RWPE1 (cell line): ENCODE results near the gene RHOT2.

Experiments
- CTCF ChIA-PET: fragments of 350-600 bp; sonication (Branson Sonifier 250); formaldehyde crosslinking; extraction: SDS; loops from one replicate; lab custom pipeline; 2021; lab: Yijun Ruan, JAX
- POLR2A ChIA-PET: fragments of 400-600 bp; formaldehyde crosslinking; extraction: SDS; loops from one replicate; lab custom pipeline; 2020; ENCODE audit warnings: antibody characterized with exemption; ENCODE audit not compliant: low non-redundant PET; lab: Yijun Ruan, JAX
- DNase-seq: peaks from one replicate; pipeline ENCODE4 v3.0.0; 2012; ENCODE audit warnings: low spot score
- H3K27ac ChIP-seq: fragments of 450-650 bp; 2 replicates; pipeline ENCODE4 v1.5.1; 2017
- TF ChIP-seq, protein P1 (sequence below): fragments of 450-650 bp; conservative IDR thresholded peaks from 2 replicates; pipeline ENCODE4 v1.5.1; 2017; ENCODE audit warnings: low read depth, mild to moderate bottlenecking

The RHOT2 gene

DNA sequence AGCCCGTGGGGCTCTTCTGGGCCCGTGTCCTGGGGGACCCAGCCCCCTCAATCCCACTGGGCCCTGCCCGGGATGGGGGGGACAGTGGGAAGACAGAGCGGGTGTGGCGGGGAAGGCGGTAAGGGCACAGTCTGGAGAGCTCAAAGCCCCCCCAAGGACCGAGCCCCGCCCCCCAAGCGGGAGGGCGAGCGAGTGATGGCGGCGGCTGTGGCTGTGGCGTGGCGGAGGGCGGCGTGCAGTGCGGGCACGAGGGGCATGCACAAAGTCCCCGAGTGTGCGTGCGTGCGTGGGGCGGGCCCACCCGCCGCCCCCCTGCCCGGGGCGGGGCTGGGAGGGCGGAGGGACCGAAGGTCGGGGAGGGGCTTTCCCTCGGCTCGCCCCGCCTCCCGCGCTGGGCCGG lies 25.8 kb downstream of the RHOT2 start:
- H3K27ac ChIP-seq: peak overlapping the region; percentile 99
- TF ChIP-seq, protein P1, sequence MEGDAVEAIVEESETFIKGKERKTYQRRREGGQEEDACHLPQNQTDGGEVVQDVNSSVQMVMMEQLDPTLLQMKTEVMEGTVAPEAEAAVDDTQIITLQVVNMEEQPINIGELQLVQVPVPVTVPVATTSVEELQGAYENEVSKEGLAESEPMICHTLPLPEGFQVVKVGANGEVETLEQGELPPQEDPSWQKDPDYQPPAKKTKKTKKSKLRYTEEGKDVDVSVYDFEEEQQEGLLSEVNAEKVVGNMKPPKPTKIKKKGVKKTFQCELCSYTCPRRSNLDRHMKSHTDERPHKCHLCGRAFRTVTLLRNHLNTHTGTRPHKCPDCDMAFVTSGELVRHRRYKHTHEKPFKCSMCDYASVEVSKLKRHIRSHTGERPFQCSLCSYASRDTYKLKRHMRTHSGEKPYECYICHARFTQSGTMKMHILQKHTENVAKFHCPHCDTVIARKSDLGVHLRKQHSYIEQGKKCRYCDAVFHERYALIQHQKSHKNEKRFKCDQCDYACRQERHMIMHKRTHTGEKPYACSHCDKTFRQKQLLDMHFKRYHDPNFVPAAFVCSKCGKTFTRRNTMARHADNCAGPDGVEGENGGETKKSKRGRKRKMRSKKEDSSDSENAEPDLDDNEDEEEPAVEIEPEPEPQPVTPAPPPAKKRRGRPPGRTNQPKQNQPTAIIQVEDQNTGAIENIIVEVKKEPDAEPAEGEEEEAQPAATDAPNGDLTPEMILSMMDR: no peak
- no peak for DNase-seq
- ChIA-PET POLR2A (no interaction called here), CTCF (interaction anchor here (0.6 kb wide), 1 partner anchor 27 kb away, joined by 3 read pairs; the partner anchor contains the start of gene ANTKMT)

GRCh38 chr16:694187-694862 lies 26.4 kb downstream of the RHOT2 start:
- peak overlapping the region; percentile 99 for H3K27ac ChIP-seq
- TF ChIP-seq, protein P1: no peak
- no peak for DNase-seq
- ChIA-PET POLR2A (no interaction called here), CTCF (no interaction called here)

GRCh38 chr16:694863-695354 lies 27.0 kb downstream of the RHOT2 start:
- DNase-seq: no peak
- CTCF ChIA-PET: no interaction called here
- H3K27ac ChIP-seq: peak overlapping the region; percentile 99
- TF ChIP-seq, protein P1: no peak
- POLR2A ChIA-PET: interaction anchor here (1.4 to 1.9 kb wide), 3 partner anchors 11 to 28 kb away, joined by 5 to 9 read pairs (median 8); partner anchors contain the start of gene JMJD8

DNA sequence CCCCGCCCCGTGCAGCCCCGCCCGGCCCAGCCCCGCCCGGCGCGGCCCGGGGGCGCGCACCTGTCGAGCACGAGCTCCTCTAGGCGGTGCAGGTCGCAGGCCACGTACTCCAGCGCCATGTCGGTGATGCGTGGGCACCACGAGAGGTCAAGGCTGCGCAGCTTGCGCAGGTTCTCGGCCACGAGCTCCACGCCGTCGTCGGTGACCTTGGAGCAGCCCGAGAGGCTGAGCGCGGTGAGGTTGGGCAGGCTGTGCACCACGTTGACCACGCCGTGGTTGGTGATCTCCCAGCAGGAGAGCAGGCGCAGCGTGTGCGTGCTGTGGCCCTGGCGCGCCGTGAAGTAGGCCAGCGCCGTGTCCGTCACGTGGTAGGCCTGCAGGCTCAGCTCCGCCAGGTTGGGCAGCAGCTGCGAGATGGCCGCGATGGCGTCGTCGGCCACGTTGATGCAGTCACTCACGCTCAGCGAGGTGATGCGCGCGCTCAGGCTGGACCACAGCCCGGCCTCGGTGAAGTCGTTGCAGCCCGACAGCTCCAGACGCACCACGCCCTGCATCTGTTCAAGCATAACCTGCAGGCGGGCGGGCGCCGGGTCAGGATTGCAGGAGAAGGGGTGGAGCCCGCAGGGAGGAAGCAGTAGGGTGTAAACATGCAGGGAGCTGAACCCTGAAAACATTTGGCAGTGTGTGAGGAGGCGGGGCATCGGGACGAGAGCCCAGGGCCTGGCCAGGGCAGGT lies 27.6 kb downstream of the RHOT2 start:
- TF ChIP-seq, protein P1: no peak
- peak; percentile 82 for DNase-seq
- POLR2A ChIA-PET: interaction anchor here (0.6 to 1.9 kb wide), 4 partner anchors 11 to 45 kb away, joined by 3 to 9 read pairs (median 6); partner anchors contain the start of genes CIAO3 and JMJD8

DNA sequence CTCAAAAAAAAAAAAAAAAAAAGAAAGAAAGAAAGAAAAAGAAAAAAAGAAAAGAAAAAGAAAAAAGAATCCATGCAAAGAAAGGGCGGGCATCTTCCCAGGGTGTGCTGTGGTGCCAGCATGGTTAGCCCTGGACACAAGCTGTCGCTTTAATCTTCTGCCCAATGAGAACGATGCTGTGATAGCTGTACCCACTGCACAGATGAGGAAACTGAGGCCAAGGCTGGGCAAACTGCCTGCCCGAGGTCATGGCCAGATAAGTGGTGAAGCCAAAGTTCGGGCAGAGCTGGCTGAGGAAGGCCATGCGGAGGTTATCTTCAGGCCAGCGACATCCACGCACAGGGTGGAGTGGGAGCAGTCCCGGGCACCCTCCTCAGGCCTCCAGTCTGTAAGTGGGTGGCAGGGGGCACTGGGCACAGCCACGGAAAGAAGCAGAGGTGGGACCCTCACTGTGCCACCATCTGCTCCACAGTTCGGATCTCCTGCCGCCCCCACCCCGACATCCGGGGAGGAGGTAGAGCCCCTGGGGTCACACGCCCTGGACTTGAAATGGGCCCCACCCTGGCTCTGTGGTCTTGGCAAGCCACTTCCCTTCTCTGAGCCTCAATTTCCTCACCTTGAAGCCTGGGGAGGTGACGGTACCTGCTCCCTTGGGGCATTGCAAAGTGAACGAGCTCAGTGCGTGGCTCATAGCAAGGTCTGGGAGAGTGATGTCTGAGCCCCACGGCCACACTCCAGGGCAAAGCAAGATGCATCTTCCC lies 31.2 kb downstream of the RHOT2 start:
- CTCF ChIA-PET: no interaction called here
- POLR2A ChIA-PET: no interaction called here
- TF ChIP-seq, protein P1: no peak
- H3K27ac ChIP-seq: no peak overlapping the region
- DNase-seq: no peak

More for the DNA sequence above, 27.6 kb downstream of the RHOT2 start:
- CTCF ChIA-PET: interaction anchor here (0.7 to 1.0 kb wide), 2 partner anchors 24 to 299 kb away, joined by 3 read pairs; no protein-coding TSS in a partner anchor
- peak overlapping the region; percentile 99 for H3K27ac ChIP-seq
